Smooth muscle cell (in vitro differentiated cells): ENCODE results near the gene TMEM145. TPM values are rescaled to one million over a fixed set of nuclear protein-coding genes. Genes with fewer than 3 reads are reported as not detected.
A peak's percentile ranks its signal among the peaks of the same experiment; 100 is the strongest.

Source experiments
- DNase-seq: peaks from one replicate; lab custom pipeline; 2025; ENCODE audit not compliant: unreplicated experiment; lab: John Stamatoyannopoulos, UW
- H2AFZ ChIP-seq: fragments of 200-600 bp; sonication (generic); 2 replicates; pipeline ENCODE4 v1.6.0; 2016; ENCODE audit warnings: antibody characterized with exemption, low read depth, mild to moderate bottlenecking
- H3F3A ChIP-seq: fragments of 200-600 bp; sonication (generic); 2 replicates; pipeline ENCODE4 v1.6.0; 2017; ENCODE audit warnings: antibody characterized with exemption, low read depth
- H3K27ac ChIP-seq: fragments of 200-600 bp; sonication (generic); 2 replicates; pipeline ENCODE4 v1.5.1; 2016; ENCODE audit warnings: low read depth, mild to moderate bottlenecking
- H3K27me3 ChIP-seq: fragments of 200-600 bp; sonication (generic); 2 replicates; pipeline ENCODE4 v1.6.1; 2016; ENCODE audit warnings: low read depth, mild to moderate bottlenecking
- H3K36me3 ChIP-seq: fragments of 200-600 bp; sonication (generic); 2 replicates; pipeline ENCODE4 v1.5.1; 2016; ENCODE audit warnings: low read depth
- H3K4me1 ChIP-seq: fragments of 200-600 bp; sonication (generic); 2 replicates; pipeline ENCODE4 v1.5.1; 2016; ENCODE audit warnings: low read depth
- H3K4me2 ChIP-seq: fragments of 200-600 bp; sonication (generic); 2 replicates; pipeline ENCODE4 v1.6.0; 2016; ENCODE audit warnings: mild to moderate bottlenecking
- H3K4me3 ChIP-seq: fragments of 200-600 bp; sonication (generic); 2 replicates; pipeline ENCODE4 v1.5.1; 2016; ENCODE audit warnings: mild to moderate bottlenecking
- H3K79me2 ChIP-seq: fragments of 200-600 bp; sonication (generic); 2 replicates; pipeline ENCODE4 v1.6.0; 2016; ENCODE audit warnings: low read depth, mild to moderate bottlenecking
- H3K9ac ChIP-seq: fragments of 200-600 bp; sonication (generic); 2 replicates; pipeline ENCODE4 v1.6.0; 2016; ENCODE audit warnings: low read depth
- H3K9me3 ChIP-seq: fragments of 200-600 bp; sonication (generic); replicated peaks from 2 replicates; pipeline ENCODE4 v1.5.1; 2016; ENCODE audit warnings: low read depth
- H4K20me1 ChIP-seq: fragments of 200-600 bp; sonication (generic); 2 replicates; pipeline ENCODE4 v1.6.0; 2016; ENCODE audit warnings: low read depth
- CTCF ChIP-seq: fragments of 200-600 bp; sonication (generic); IDR thresholded peaks from 2 replicates; pipeline ENCODE4 v1.5.1; 2017; ENCODE audit warnings: borderline replicate concordance, mild to moderate bottlenecking, antibody characterized with exemption; ENCODE audit not compliant: insufficient read depth, poor library complexity, severe bottlenecking
- WGBS: methylation state at CpG from one replicate; pipeline ENCODE4 v1.1.7; 2016; ENCODE audit warnings: low lambda C conversion rate; 5-methylcytosine and 5-hydroxymethylcytosine counted together
- polyA plus RNA-seq: library from polyadenylated mRNA; unstranded; fragments of >200 nt; fragmentation: Nextera tagmentation; extraction: Ambion mirVana; gene quantifications from 2 replicates; pipeline ENCODE4 v1.2.1, GENCODE V29; 2016
- total RNA-seq: library from RNA; depleted of rRNA; stranded (reverse); fragments of >200 nt; gene quantifications from 2 replicates; pipeline ENCODE4 v1.2.3, GENCODE V29; 2014

TMEM145 gene
- total and polyA plus RNA-seq, 2 experiments from 2014 or later: 0.11 TPM; not detected in 1

GRCh38 chr19:42356686-42357085 is 43.6 kb downstream of the TMEM145 start:
- Histone ChIP-seq H3K4me1 (no peaks in the 10 kb centered on the region), H2AFZ (no peak overlapping the region), H3K79me2 (no peaks in the 10 kb centered on the region), H3F3A (no peaks in the 10 kb centered on the region), H4K20me1 (no peaks in the 10 kb centered on the region), H3K27ac (no peak overlapping the region), H3K36me3 (no peaks in the 10 kb centered on the region), H3K9ac (no peak overlapping the region), H3K4me3 (no peak overlapping the region), H3K9me3 (no peaks in the 10 kb centered on the region), H3K4me2 (no peak overlapping the region), H3K27me3 (no peaks in the 10 kb centered on the region)
- WGBS: 98% methylated on average over 15 of the region's 15 CpGs
- TF ChIP-seq CTCF: no peak
- DNase-seq: no peak

GRCh38 chr19:42357290-42357689 is 44.2 kb downstream of the TMEM145 start:
- H3K4me2 ChIP-seq: no peak overlapping the region
- DNase-seq: no peak
- H4K20me1 ChIP-seq: no peaks in the 10 kb centered on the region
- no peaks in the 10 kb centered on the region for H3K27me3 ChIP-seq
- no peaks in the 10 kb centered on the region for H3K79me2 ChIP-seq
- H3K36me3 ChIP-seq: no peaks in the 10 kb centered on the region
- WGBS: 94% methylated on average over 12 of the region's 12 CpGs
- H2AFZ ChIP-seq: no peak overlapping the region
- no peak overlapping the region for H3K4me3 ChIP-seq
- no peaks in the 10 kb centered on the region for H3K9me3 ChIP-seq
- H3K9ac ChIP-seq: no peak overlapping the region
- no peaks in the 10 kb centered on the region for H3K4me1 ChIP-seq
- TF ChIP-seq CTCF: no peak
- no peak overlapping the region for H3K27ac ChIP-seq
- H3F3A ChIP-seq: no peaks in the 10 kb centered on the region

GRCh38 chr19:42360787-42361544 is 47.9 kb downstream of the TMEM145 start:
- Histone ChIP-seq H3K9me3 (no peaks in the 10 kb centered on the region), H3K27ac (peak overlapping the region; percentile 1), H3K36me3 (peaks cover 6% of the 10 kb centered on the region), H3K4me3 (no peak overlapping the region), H3K27me3 (no peaks in the 10 kb centered on the region), H3K79me2 (no peaks in the 10 kb centered on the region), H3K4me2 (no peak overlapping the region), H3K4me1 (no peaks in the 10 kb centered on the region), H2AFZ (no peak overlapping the region), H3K9ac (no peak overlapping the region), H3F3A (no peaks in the 10 kb centered on the region), H4K20me1 (no peaks in the 10 kb centered on the region)
- TF ChIP-seq CTCF: no peak
- 76% methylated on average over 16 of the region's 16 CpGs for WGBS
- DNase-seq: no peak

- no peak overlapping the region for H2AFZ ChIP-seq
- WGBS: 91% methylated on average over 4 of the region's 7 CpGs
Measured at GRCh38 chr19:42361545-42361910, 48.4 kb downstream of the TMEM145 start.

More at GRCh38 chr19:42361545-42361910, 48.4 kb downstream of the TMEM145 start:
- Histone ChIP-seq H3K9me3 (no peaks in the 10 kb centered on the region), H3K36me3 (peaks cover 6% of the 10 kb centered on the region), H3K4me1 (no peaks in the 10 kb centered on the region), H3K79me2 (no peaks in the 10 kb centered on the region), H3K27me3 (no peaks in the 10 kb centered on the region), H4K20me1 (no peaks in the 10 kb centered on the region), H3K4me2 (no peak overlapping the region), H3K9ac (no peak overlapping the region), H3K4me3 (no peak overlapping the region), H3F3A (no peaks in the 10 kb centered on the region), H3K27ac (no peak overlapping the region)
- no peak for TF ChIP-seq CTCF
- no peak for DNase-seq
